HepG2 (cell line): ENCODE data around the gene KRT14. TPM values are rescaled to one million over a fixed set of nuclear protein-coding genes. Genes with fewer than 3 reads are reported as not detected.

Experiments used
- ATAC-seq: fragments of 200-7000 bp; cut with Tn5 transposase; 3 replicates; pipeline ENCODE4 v1.9.1; 2020; ENCODE audit warnings: mild to moderate bottlenecking, moderate library complexity
- BruUV-seq: library from RNA; stranded (reverse); fragments of 400-500 nt; replicated peaks from 2 replicates; lab custom pipeline; 2021; lab: Mats Ljungman, UMichigan
- CTCF ChIA-PET: fragments of 300-600 bp; formaldehyde crosslinking; extraction: SDS; loops from one replicate; lab custom pipeline; 2021; ENCODE audit warnings: low total read pairs, inconsistent platforms, low intra/inter-chr PET ratio; lab: Yijun Ruan, JAX
- POLR2A ChIA-PET: fragments of 350-600 bp; sonication (Branson Sonifier 250); formaldehyde crosslinking; loops from one replicate; lab custom pipeline; 2020; ENCODE audit warnings: antibody characterized with exemption, inconsistent platforms; lab: Yijun Ruan, JAX
- DNase-seq: peaks from one replicate; pipeline ENCODE4 v3.0.0-alpha.2; 2015; ENCODE audit warnings: low spot score
- FAIRE-seq: peaks from 3 replicates; lab custom pipeline; 2011; peaks lifted over from hg19 to GRCh38; lab: Jason Lieb, UNC
- H2AFZ ChIP-seq: one replicate; pipeline ENCODE4 v1.6.1; 2011; ENCODE audit warnings: low read length, inconsistent platforms
- H3K27ac ChIP-seq: fragments of 300-600 bp; 3 replicates; pipeline ENCODE4 v1.8.0; 2011; ENCODE audit warnings: mixed run types, mild to moderate bottlenecking, mixed read lengths, low read length, inconsistent platforms; ENCODE audit not compliant: insufficient read depth; ENCODE audit errors: extremely low read length
- H3K27me3 ChIP-seq, 2 experiments: fragments of 200-600 bp in 1 of 2; 2 replicates in 1 of 2; 3 replicates in 1 of 2; pipeline versions ENCODE4 v1.6.0 to v1.8.0; 2011; ENCODE audit warnings: low read length in 2 of 2, mild to moderate bottlenecking in 2 of 2, moderate library complexity in 2 of 2, inconsistent platforms in 1 of 2; ENCODE audit not compliant: insufficient read depth in 2 of 2, control insufficient read depth in 1 of 2
- H3K36me3 ChIP-seq, 2 experiments: fragments of 200-600 bp in 1 of 2; replicated peaks in 1 of 2; 2 replicates in 1 of 2; 3 replicates in 1 of 2; pipeline versions ENCODE4 v1.5.1 to v1.8.0; 2011; ENCODE audit warnings: low read length in 2 of 2, inconsistent platforms in 1 of 2; ENCODE audit not compliant: insufficient read depth in 2 of 2, control insufficient read depth in 1 of 2
- H3K4me1 ChIP-seq: 2 replicates; pipeline ENCODE4 v1.5.1; 2012; ENCODE audit warnings: low read length, inconsistent platforms; ENCODE audit not compliant: insufficient read depth
- H3K4me2 ChIP-seq: 2 replicates; pipeline ENCODE4 v1.6.0; 2011; ENCODE audit warnings: low read depth, low read length, inconsistent platforms
- H3K4me3 ChIP-seq, 3 experiments: fragments of 200-600 bp in 1 of 3; sonication (generic), shearing (Covaris generic) in 1 of 3; replicated peaks in 1 of 3; 2 replicates each; pipeline ENCODE4 v1.5.1; 2011 to 2016; ENCODE audit warnings: low read length in 3 of 3, inconsistent platforms in 2 of 3, low read depth in 2 of 3, mild to moderate bottlenecking in 2 of 3, control low read depth in 1 of 3, mixed read lengths in 1 of 3; ENCODE audit not compliant: insufficient read depth in 1 of 3
- H3K79me2 ChIP-seq: one replicate; pipeline ENCODE4 v1.6.1; 2011; ENCODE audit warnings: low read length, inconsistent platforms; ENCODE audit not compliant: insufficient read depth
- H3K9ac ChIP-seq: 2 replicates; pipeline ENCODE4 v1.6.0; 2011; ENCODE audit warnings: mild to moderate bottlenecking, low read depth, low read length, inconsistent platforms; ENCODE audit not compliant: insufficient read depth
- H3K9me3 ChIP-seq: 2 replicates; pipeline ENCODE4 v1.5.1; 2012; ENCODE audit warnings: mild to moderate bottlenecking, low read length
- H4K20me1 ChIP-seq: 2 replicates; pipeline ENCODE4 v1.6.0; 2011; ENCODE audit warnings: inconsistent platforms, mild to moderate bottlenecking, low read length, moderate library complexity; ENCODE audit not compliant: insufficient read depth
- JUNB ChIP-seq: sonication (generic); formaldehyde crosslinking; IDR thresholded peaks from 2 replicates; pipeline ENCODE4 v1.8.0; 2022; ENCODE audit warnings: missing genetic modification reagents, mild to moderate bottlenecking, borderline replicate concordance
- NCOA2 ChIP-seq: sonication (generic); formaldehyde crosslinking; IDR thresholded peaks from 2 replicates; pipeline ENCODE4 v1.8.0; 2022; ENCODE audit warnings: inconsistent platforms
- NCOR1 ChIP-seq: fragments of 200-600 bp; sonication (generic); IDR thresholded peaks from 2 replicates; pipeline ENCODE4 v1.7.0; 2017; ENCODE audit warnings: antibody characterized with exemption, low read length, borderline replicate concordance
- NFE2L2 ChIP-seq: fragments of 150-350 bp; IDR thresholded peaks from 2 replicates; pipeline ENCODE4 v1.6.1; 2014; ENCODE audit warnings: low read length
- PAWR ChIP-seq: sonication (generic); formaldehyde crosslinking; IDR thresholded peaks from 2 replicates; pipeline ENCODE4 v1.4.0; 2020; ENCODE audit warnings: missing genetic modification reagents, mild to moderate bottlenecking, borderline replicate concordance
- TCF12 ChIP-seq, 2 experiments: fragments of 450-650 bp in 1 of 2; sonication (generic) in 1 of 2; formaldehyde crosslinking in 1 of 2; IDR thresholded peaks; 2 replicates each; pipeline versions ENCODE4 v1.6.1 to v1.8.0; 2017 to 2022; ENCODE audit warnings: antibody characterized with exemption in 1 of 2, mild to moderate bottlenecking in 1 of 2, missing genetic modification reagents in 1 of 2, moderate library complexity in 1 of 2
- ZNF782 ChIP-seq: sonication (generic); formaldehyde crosslinking; IDR thresholded peaks from 2 replicates; pipeline ENCODE4 v1.4.0; 2020; ENCODE audit warnings: missing genetic modification reagents, mild to moderate bottlenecking, borderline replicate concordance
- ZNF850 ChIP-seq: sonication (generic); formaldehyde crosslinking; conservative IDR thresholded peaks from 2 replicates; pipeline ENCODE4 v1.9.0; 2021; ENCODE audit warnings: mild to moderate bottlenecking, missing genetic modification reagents
- WGBS: methylation state at CpG from one replicate; pipeline ENCODE4 v1.1.6; 2017; ENCODE audit warnings: low lambda C conversion rate; 5-methylcytosine and 5-hydroxymethylcytosine counted together
- in situ Hi-C: cut with HindIII; loops from 2 replicates; pipeline ENCODE4 v1.10.0; 2017; ENCODE audit warnings: low pct_unique_long_range_greater_than_20kb; ENCODE audit not compliant: extremely low pct_ligation_motif_present
- intact Hi-C: fragments of 100-400 bp; cut with micrococcal nuclease; formaldehyde crosslinking; loops from one replicate; pipeline ENCODE4 v1.10.0; 2022; ENCODE audit not compliant: unreplicated experiment
- polyA plus RNA-seq, 8 experiments: library from polyadenylated mRNA; depleted of rRNA in 3 of 8; stranded (reverse) in 7 of 8; unstranded in 1 of 8; fragments of >200 nt; fragmentation: Illumina TruSeq in 4 of 8; extraction: Trizol in 4 of 8; gene quantifications; 2 replicates each; pipeline versions ENCODE4 v1.2.1 to v1.2.3, GENCODE V29; 2011 to 2016; ENCODE audit warnings: low read depth in 4 of 8, missing spikeins in 1 of 8, mixed read lengths in 1 of 8; ENCODE audit not compliant: insufficient read depth in 1 of 8
- total RNA-seq, 5 experiments: library from RNA; depleted of rRNA; stranded (reverse); fragments of >200 nt; fragmentation: Illumina TruSeq; extraction: Trizol; gene quantifications; 2 replicates each; pipeline ENCODE4 v1.2.3, GENCODE V29; 2016; ENCODE audit warnings: low read depth in 1 of 5
- TF ChIP-seq, protein P1 (sequence below): sonication (generic); formaldehyde crosslinking; IDR thresholded peaks from 2 replicates; pipeline ENCODE4 v1.8.1; 2023; ENCODE audit warnings: missing genetic modification reagents, inconsistent platforms, borderline replicate concordance
- TF ChIP-seq, protein P2 (sequence below): sonication (generic); formaldehyde crosslinking; IDR thresholded peaks from 2 replicates; pipeline ENCODE4 v1.5.1; 2020; ENCODE audit warnings: mild to moderate bottlenecking, missing genetic modification reagents, moderate library complexity

KRT14 gene
- total and polyA plus RNA-seq, 2 of the 13 experiments (the other 11 are each of a cell fraction or from before 2014, with no cell fraction given) = 0.09 TPM; not detected in 1

- peaks cover 4 to 42% of the 10 kb centered on the region in 2 experiments; a peak in 3 of 5 replicates for H3K27me3 ChIP-seq
- FAIRE-seq = no peak
- H3K4me1 ChIP-seq = no peaks in the 10 kb centered on the region
- intact Hi-C loops (loop anchor here (10.0 kb wide), 1 partner anchor 72 kb away; no protein-coding TSS in a partner anchor), in situ Hi-C loops (no loop called here)
- no peak overlapping the region for H3K4me2 ChIP-seq
- H3K4me3 ChIP-seq = no peak overlapping the region
- no peaks in the 10 kb centered on the region for H4K20me1 ChIP-seq
- H3K9ac ChIP-seq = no peak overlapping the region
- POLR2A ChIA-PET = interaction anchor here (1.4 kb wide), 1 partner anchor 13 kb away, joined by 3 read pairs; no protein-coding TSS in a partner anchor
- no peaks in the 10 kb centered on the region for H3K79me2 ChIP-seq
- no TSS peak for BruUV-seq
- ATAC-seq = no peak
- H3K9me3 ChIP-seq = no peaks in the 10 kb centered on the region
- 8% methylated on average over 10 of the region's 12 CpGs for WGBS
- DNase-seq = no peak
- H3K36me3 ChIP-seq = no peaks in the 10 kb centered on the region
- CTCF ChIA-PET = no interaction called here
- H3K27ac ChIP-seq = no peak overlapping the region
- H2AFZ ChIP-seq = no peak overlapping the region
- TF ChIP-seq TCF12 (IDR thresholded peaks at IDR 0.05) = no peak
- no peak for TF ChIP-seq TCF12 (CRISPR knock-in tag; IDR thresholded peaks at IDR 0.05)
- no peak for TF ChIP-seq ZNF850 (CRISPR knock-in tag)
- no peak for TF ChIP-seq ZNF782 (CRISPR knock-in tag)
- TF ChIP-seq NCOR1 = no peak
- no peak for TF ChIP-seq JUNB (CRISPR knock-in tag)
- no peak for TF ChIP-seq PAWR
- TF ChIP-seq, protein P1, sequence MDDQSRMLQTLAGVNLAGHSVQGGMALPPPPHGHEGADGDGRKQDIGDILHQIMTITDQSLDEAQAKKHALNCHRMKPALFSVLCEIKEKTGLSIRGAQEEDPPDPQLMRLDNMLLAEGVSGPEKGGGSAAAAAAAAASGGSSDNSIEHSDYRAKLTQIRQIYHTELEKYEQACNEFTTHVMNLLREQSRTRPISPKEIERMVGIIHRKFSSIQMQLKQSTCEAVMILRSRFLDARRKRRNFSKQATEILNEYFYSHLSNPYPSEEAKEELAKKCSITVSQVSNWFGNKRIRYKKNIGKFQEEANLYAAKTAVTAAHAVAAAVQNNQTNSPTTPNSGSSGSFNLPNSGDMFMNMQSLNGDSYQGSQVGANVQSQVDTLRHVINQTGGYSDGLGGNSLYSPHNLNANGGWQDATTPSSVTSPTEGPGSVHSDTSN (CRISPR knock-in tag) = no peak
- TF ChIP-seq, protein P2, sequence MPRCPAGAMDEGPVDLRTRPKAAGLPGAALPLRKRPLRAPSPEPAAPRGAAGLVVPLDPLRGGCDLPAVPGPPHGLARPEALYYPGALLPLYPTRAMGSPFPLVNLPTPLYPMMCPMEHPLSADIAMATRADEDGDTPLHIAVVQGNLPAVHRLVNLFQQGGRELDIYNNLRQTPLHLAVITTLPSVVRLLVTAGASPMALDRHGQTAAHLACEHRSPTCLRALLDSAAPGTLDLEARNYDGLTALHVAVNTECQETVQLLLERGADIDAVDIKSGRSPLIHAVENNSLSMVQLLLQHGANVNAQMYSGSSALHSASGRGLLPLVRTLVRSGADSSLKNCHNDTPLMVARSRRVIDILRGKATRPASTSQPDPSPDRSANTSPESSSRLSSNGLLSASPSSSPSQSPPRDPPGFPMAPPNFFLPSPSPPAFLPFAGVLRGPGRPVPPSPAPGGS (CRISPR knock-in tag) = no peak
- TF ChIP-seq NFE2L2 = no peak
- no peak for TF ChIP-seq NCOA2 (CRISPR knock-in tag)
Measured at GRCh38 chr17:41592601-41593305, 6.1 kb upstream of the KRT14 start.
